HCT116 (cell line): ENCODE data around the gene EPS8L2. TPM values are rescaled to one million over a fixed set of nuclear protein-coding genes. Genes with fewer than 3 reads are reported as not detected.

Source experiments
- ATAC-seq: fragments of 200-7000 bp; cut with Tn5 transposase; 2 replicates; pipeline ENCODE4 v1.9.1; 2020; ENCODE audit warnings: mild to moderate bottlenecking, moderate library complexity
- BruUV-seq: library from RNA; stranded (reverse); fragments of 400-500 nt; replicated peaks from 2 replicates; lab custom pipeline; 2021; lab: Mats Ljungman, UMichigan
- CTCF ChIA-PET: fragments of 300-600 bp; sonication (Branson Sonifier 250); formaldehyde crosslinking; loops from one replicate; lab custom pipeline; 2021; ENCODE audit warnings: antibody characterized with exemption; lab: Charles Lee
- POLR2A ChIA-PET: fragments of 300-600, 350-600 bp; sonication (Branson Sonifier 250); formaldehyde crosslinking; loops from one replicate; lab custom pipeline; 2021; ENCODE audit warnings: antibody characterized with exemption; lab: Charles Lee
- RAD21 ChIA-PET, 2 experiments: fragments of 300-600 bp; sonication (Branson Sonifier 250); formaldehyde crosslinking; loops; one replicate each; lab custom pipeline; 2023; ENCODE audit warnings: low total read pairs in 2 of 2; ENCODE audit not compliant: uncharacterized antibody in 2 of 2, unreplicated experiment in 2 of 2, low non-redundant PET in 1 of 2; lab: Charles Lee
- DNase-seq: peaks from one replicate; pipeline ENCODE4 v3.0.0-alpha.2; 2010; ENCODE audit warnings: low read depth, low spot score
- H2AFZ ChIP-seq: fragments of 200-600 bp; shearing (Covaris generic), sonication (generic); 2 replicates; pipeline ENCODE4 v1.6.1; 2017; ENCODE audit warnings: low read depth, mixed run types, mixed read lengths, antibody characterized with exemption, low read length; ENCODE audit not compliant: poor library complexity, severe bottlenecking
- H3K27ac ChIP-seq: 2 replicates; pipeline ENCODE4 v1.5.1; 2012; ENCODE audit warnings: low read depth, low read length
- H3K27me3 ChIP-seq: fragments of 200-600 bp; sonication (generic); 2 replicates; pipeline ENCODE4 v1.6.1; 2016; ENCODE audit warnings: mixed run types, low read length, mixed read lengths; ENCODE audit not compliant: insufficient read depth
- H3K36me3 ChIP-seq, 2 experiments: fragments of 200-500 bp in 1 of 2; fragments of 200-600 bp in 1 of 2; sonication (Bioruptor generic) in 1 of 2; sonication (generic) in 1 of 2; 2 replicates each; pipeline versions ENCODE4 v1.5.1 to v1.6.1; 2014 to 2016; ENCODE audit warnings: low read length in 2 of 2, inconsistent platforms in 1 of 2, mixed read lengths in 1 of 2, mixed run types in 1 of 2; ENCODE audit not compliant: insufficient read depth in 2 of 2, control insufficient read depth in 1 of 2
- H3K4me1 ChIP-seq, 2 experiments: fragments of 200-600 bp in 1 of 2; sonication (generic) in 1 of 2; 2 replicates each; pipeline versions ENCODE4 v1.5.1 to v1.6.1; 2012 to 2017; ENCODE audit warnings: low read length in 2 of 2, inconsistent platforms in 1 of 2, mild to moderate bottlenecking in 1 of 2, mixed read lengths in 1 of 2, mixed run types in 1 of 2, moderate library complexity in 1 of 2; ENCODE audit not compliant: insufficient read depth in 2 of 2, control insufficient read depth in 1 of 2
- H3K4me2 ChIP-seq: fragments of 200-600 bp; sonication (generic); 2 replicates; pipeline ENCODE4 v1.6.1; 2017; ENCODE audit warnings: mixed run types, low read length, mixed read lengths
- H3K4me3 ChIP-seq, 2 experiments: fragments of 200-600 bp in 1 of 2; sonication (generic) in 1 of 2; replicated peaks in 1 of 2; 2 replicates each; pipeline ENCODE4 v1.5.1; 2011 to 2016; ENCODE audit warnings: low read length in 2 of 2, control low read depth in 1 of 2, low read depth in 1 of 2, mild to moderate bottlenecking in 1 of 2, mixed read lengths in 1 of 2, mixed run types in 1 of 2
- H3K79me2 ChIP-seq: fragments of 200-600 bp; sonication (generic); 2 replicates; pipeline ENCODE4 v1.6.1; 2017; ENCODE audit warnings: mild to moderate bottlenecking, mixed run types, low read length, moderate library complexity, mixed read lengths; ENCODE audit not compliant: insufficient read depth
- H3K9ac ChIP-seq: fragments of 200-600 bp; sonication (generic); 2 replicates; pipeline ENCODE4 v1.6.1; 2016; ENCODE audit warnings: low read length, mixed read lengths
- H3K9me2 ChIP-seq: fragments of 200-600 bp; sonication (generic), shearing (Covaris generic); 2 replicates; pipeline ENCODE4 v1.6.1; 2017; ENCODE audit warnings: mixed run types, mild to moderate bottlenecking, moderate library complexity; ENCODE audit not compliant: insufficient read depth
- H3K9me3 ChIP-seq, 2 experiments: fragments of 200-500 bp in 1 of 2; fragments of 200-600 bp in 1 of 2; sonication (Bioruptor generic) in 1 of 2; sonication (generic) in 1 of 2; 2 replicates each; pipeline ENCODE4 v1.6.1; 2014 to 2017; ENCODE audit warnings: low read length in 2 of 2, mixed read lengths in 2 of 2, inconsistent platforms in 1 of 2, low read depth in 1 of 2, mild to moderate bottlenecking in 1 of 2, mixed run types in 1 of 2, moderate library complexity in 1 of 2; ENCODE audit not compliant: control insufficient read depth in 1 of 2, insufficient read depth in 1 of 2
- H4K20me1 ChIP-seq: fragments of 200-600 bp; sonication (generic), shearing (Covaris generic); 2 replicates; pipeline ENCODE4 v1.6.1; 2017; ENCODE audit warnings: mixed run types, mild to moderate bottlenecking, moderate library complexity; ENCODE audit not compliant: insufficient read depth
- CBX3 ChIP-seq: IDR thresholded peaks from 2 replicates; pipeline ENCODE4 v1.6.1; 2012; ENCODE audit warnings: low read depth
- ELF1 ChIP-seq: IDR thresholded peaks from 2 replicates; pipeline ENCODE4 v1.6.1; 2012; ENCODE audit warnings: low read depth, borderline replicate concordance
- FOSL1 ChIP-seq: IDR thresholded peaks from 2 replicates; pipeline ENCODE4 v1.6.1; 2012; ENCODE audit warnings: low read depth
- JUND ChIP-seq: IDR thresholded peaks from 2 replicates; pipeline ENCODE4 v1.6.1; 2012
- POLR2A ChIP-seq: IDR thresholded peaks from 2 replicates; pipeline ENCODE4 v1.7.0; 2011; ENCODE audit warnings: borderline replicate concordance; ENCODE audit not compliant: insufficient read depth, insufficient read length; ENCODE audit errors: extremely low read depth
- SIN3A ChIP-seq: IDR thresholded peaks from 2 replicates; pipeline ENCODE4 v1.6.1; 2012; ENCODE audit warnings: low read depth
- YY1 ChIP-seq: IDR thresholded peaks from 2 replicates; pipeline ENCODE4 v1.6.1; 2011; ENCODE audit warnings: low read length, low read depth, moderate library complexity, mild to moderate bottlenecking; ENCODE audit not compliant: insufficient replicate concordance; ENCODE audit errors: extremely low read depth
- intact Hi-C: fragments of 100-400 bp; cut with micrococcal nuclease; formaldehyde crosslinking; loops from 2 replicates; pipeline ENCODE4 v1.10.0; 2022
- total RNA-seq: library from RNA; stranded (reverse); gene quantifications from one replicate; pipeline ENCODE4 v1.2.1, GENCODE V29; 2021; ENCODE audit not compliant: unreplicated experiment
- TF ChIP-seq, protein P1 (sequence below), 3 experiments: fragments of 200-600 bp in 1 of 3; sonication (generic) in 1 of 3; IDR thresholded peaks in 2 of 3; conservative IDR thresholded peaks in 1 of 3; 2 replicates each; pipeline ENCODE4 v1.5.1; 2012 to 2017; ENCODE audit warnings: low read depth in 2 of 3, low read length in 2 of 3, antibody characterized with exemption in 1 of 3, borderline replicate concordance in 1 of 3, control low read depth in 1 of 3, mild to moderate bottlenecking in 1 of 3, mixed read lengths in 1 of 3, mixed run types in 1 of 3, moderate library complexity in 1 of 3; ENCODE audit not compliant: insufficient read depth in 1 of 3
- TF ChIP-seq, protein P2 (sequence below): IDR thresholded peaks from 2 replicates; pipeline ENCODE4 v1.6.1; 2012

Gene EPS8L2
- total RNA-seq, 1 experiment from 2014 or later, result 157 TPM

DNA sequence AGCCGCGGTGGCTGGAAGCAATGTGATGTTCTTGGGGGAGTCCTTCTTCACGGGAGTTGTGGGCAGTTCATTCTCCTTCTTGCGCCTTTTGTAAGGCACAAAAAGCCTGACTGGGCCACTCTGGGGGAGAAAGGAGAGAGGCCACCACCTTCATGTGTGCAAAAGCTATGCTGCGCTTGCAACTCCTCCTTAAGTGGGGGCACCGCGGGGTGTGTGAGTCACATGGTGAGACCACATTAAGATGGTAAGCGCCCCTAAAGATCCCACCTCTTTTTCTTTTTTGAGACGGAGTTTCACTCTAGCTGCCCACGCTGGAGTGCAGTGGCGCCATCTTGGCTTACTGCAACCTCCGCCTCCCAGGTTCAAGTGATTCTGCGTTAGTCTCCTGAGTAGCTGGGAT, 25.1 kb upstream of the EPS8L2 start:
- ChIA-PET CTCF (no interaction called here), POLR2A (no interaction called here)
- no peak for ATAC-seq

More for the DNA sequence above, 25.1 kb upstream of the EPS8L2 start:
- Histone ChIP-seq H3K4me3 (no peak overlapping the region), H3K4me1 (no peaks in the 10 kb centered on the region), H3K9me3 (no peaks in the 10 kb centered on the region), H2AFZ (no peak overlapping the region), H3K27me3 (no peaks in the 10 kb centered on the region), H3K9ac (no peak overlapping the region), H3K36me3 (peaks cover 6 to 22% of the 10 kb centered on the region in 2 experiments), H3K4me2 (no peak overlapping the region), H4K20me1 (no peaks in the 10 kb centered on the region), H3K79me2 (no peaks in the 10 kb centered on the region), H3K27ac (no peak overlapping the region), H3K9me2 (no peaks in the 10 kb centered on the region)
- TF ChIP-seq JUND (no peak), FOSL1 (no peak), SIN3A (no peak), POLR2A (no peak), CBX3 (no peak), YY1 (no peak), ELF1 (no peak)
- TF ChIP-seq, protein P1, sequence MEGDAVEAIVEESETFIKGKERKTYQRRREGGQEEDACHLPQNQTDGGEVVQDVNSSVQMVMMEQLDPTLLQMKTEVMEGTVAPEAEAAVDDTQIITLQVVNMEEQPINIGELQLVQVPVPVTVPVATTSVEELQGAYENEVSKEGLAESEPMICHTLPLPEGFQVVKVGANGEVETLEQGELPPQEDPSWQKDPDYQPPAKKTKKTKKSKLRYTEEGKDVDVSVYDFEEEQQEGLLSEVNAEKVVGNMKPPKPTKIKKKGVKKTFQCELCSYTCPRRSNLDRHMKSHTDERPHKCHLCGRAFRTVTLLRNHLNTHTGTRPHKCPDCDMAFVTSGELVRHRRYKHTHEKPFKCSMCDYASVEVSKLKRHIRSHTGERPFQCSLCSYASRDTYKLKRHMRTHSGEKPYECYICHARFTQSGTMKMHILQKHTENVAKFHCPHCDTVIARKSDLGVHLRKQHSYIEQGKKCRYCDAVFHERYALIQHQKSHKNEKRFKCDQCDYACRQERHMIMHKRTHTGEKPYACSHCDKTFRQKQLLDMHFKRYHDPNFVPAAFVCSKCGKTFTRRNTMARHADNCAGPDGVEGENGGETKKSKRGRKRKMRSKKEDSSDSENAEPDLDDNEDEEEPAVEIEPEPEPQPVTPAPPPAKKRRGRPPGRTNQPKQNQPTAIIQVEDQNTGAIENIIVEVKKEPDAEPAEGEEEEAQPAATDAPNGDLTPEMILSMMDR (IDR thresholded peaks at IDR 0.05 in 2 of 3, conservative IDR thresholded peaks at IDR 0.05 in 1 of 3; ENCODE audit: borderline replicate concordance in 1 of 3, insufficient read depth in 1 of 3, low read depth in 2 of 3, low read length in 2 of 3), result no peak
- TF ChIP-seq, protein P2, sequence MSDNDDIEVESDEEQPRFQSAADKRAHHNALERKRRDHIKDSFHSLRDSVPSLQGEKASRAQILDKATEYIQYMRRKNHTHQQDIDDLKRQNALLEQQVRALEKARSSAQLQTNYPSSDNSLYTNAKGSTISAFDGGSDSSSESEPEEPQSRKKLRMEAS, result no peak
- no peak for DNase-seq
- BruUV-seq, result no TSS peak
- RAD21 ChIA-PET, result no interaction called here
- intact Hi-C loops, result no loop called here
